GM23338 (cell line): ENCODE data around the gene BCL2. TPM values are rescaled to one million over a fixed set of nuclear protein-coding genes. Genes with fewer than 3 reads are reported as not detected.

Experiments used
- ATAC-seq: fragments of 200-7000 bp; cut with Tn5 transposase; 3 replicates; pipeline ENCODE4 v1.9.1; 2020
- DNase-seq: peaks from one replicate; pipeline ENCODE4 v3.0.0-alpha.2; 2015; ENCODE audit warnings: low spot score
- H2AFZ ChIP-seq: fragments of 200-600 bp; sonication (generic); 2 replicates; pipeline ENCODE4 v1.8.0; 2016; ENCODE audit warnings: antibody characterized with exemption, mild to moderate bottlenecking, moderate library complexity
- H3F3A ChIP-seq: fragments of 200-600 bp; sonication (generic); replicated peaks from 2 replicates; pipeline ENCODE4 v1.8.0; 2017; ENCODE audit warnings: antibody characterized with exemption, mixed run types, low read depth
- H3K27ac ChIP-seq: fragments of 200-600 bp; sonication (generic); 2 replicates; pipeline ENCODE4 v1.6.1; 2016; ENCODE audit warnings: low read depth
- H3K27me3 ChIP-seq: fragments of 200-600 bp; sonication (generic); 2 replicates; pipeline ENCODE4 v1.8.0; 2016; ENCODE audit warnings: mild to moderate bottlenecking, mixed run types, moderate library complexity; ENCODE audit not compliant: insufficient read depth
- H3K36me3 ChIP-seq: fragments of 200-600 bp; sonication (generic); 2 replicates; pipeline ENCODE4 v1.8.0; 2016; ENCODE audit warnings: mild to moderate bottlenecking; ENCODE audit not compliant: insufficient read depth
- H3K4me1 ChIP-seq: fragments of 200-600 bp; sonication (generic); 2 replicates; pipeline ENCODE4 v1.8.0; 2016; ENCODE audit warnings: mild to moderate bottlenecking, moderate library complexity; ENCODE audit not compliant: insufficient read depth
- H3K4me2 ChIP-seq: fragments of 200-600 bp; sonication (generic); 2 replicates; pipeline ENCODE4 v1.7.1; 2017; ENCODE audit warnings: mixed run types
- H3K4me3 ChIP-seq: fragments of 200-600 bp; sonication (generic); 2 replicates; pipeline ENCODE4 v1.6.1; 2016; ENCODE audit warnings: mixed run types
- H3K79me2 ChIP-seq: fragments of 200-600 bp; sonication (generic); replicated peaks from 2 replicates; pipeline ENCODE4 v1.8.0; 2017; ENCODE audit warnings: mild to moderate bottlenecking; ENCODE audit not compliant: insufficient read depth
- H3K9me2 ChIP-seq: fragments of 200-600 bp; sonication (generic); 2 replicates; pipeline ENCODE4 v1.8.0; 2017; ENCODE audit not compliant: insufficient read depth
- H4K20me1 ChIP-seq: fragments of 200-600 bp; sonication (generic); replicated peaks from 2 replicates; pipeline ENCODE4 v1.8.0; 2017; ENCODE audit warnings: mild to moderate bottlenecking; ENCODE audit not compliant: insufficient read depth
- H3K27ac Mint-ChIP-seq: 2 replicates; pipeline ENCODE4 v1.8.0; 2020; ENCODE audit warnings: inconsistent platforms, mild to moderate bottlenecking, moderate library complexity, mixed read lengths
- H3K27me3 Mint-ChIP-seq: 3 replicates; pipeline ENCODE4 v1.8.0; 2022; ENCODE audit warnings: low read depth, mild to moderate bottlenecking, moderate library complexity, mixed read lengths, inconsistent platforms; ENCODE audit not compliant: insufficient read depth, poor library complexity
- H3K36me3 Mint-ChIP-seq: 3 replicates; pipeline ENCODE4 v1.8.0; 2021; ENCODE audit warnings: low read depth, mild to moderate bottlenecking, inconsistent platforms, moderate library complexity, mixed read lengths
- H3K4me1 Mint-ChIP-seq: 3 replicates; pipeline ENCODE4 v1.8.0; 2020; ENCODE audit warnings: mild to moderate bottlenecking, inconsistent platforms, mixed read lengths
- H3K4me3 Mint-ChIP-seq: 3 replicates; pipeline ENCODE4 v1.8.0; 2021; ENCODE audit warnings: moderate library complexity, mild to moderate bottlenecking, inconsistent platforms, mixed read lengths
- H3K9me3 Mint-ChIP-seq: 3 replicates; pipeline ENCODE4 v1.8.0; 2020; ENCODE audit warnings: moderate library complexity, mild to moderate bottlenecking, inconsistent platforms, mixed read lengths
- CTCF ChIP-seq, 2 experiments: fragments of 200-600 bp in 1 of 2; sonication (generic) in 1 of 2; conservative IDR thresholded peaks; 2 replicates each; pipeline versions ENCODE4 v1.5.1 to v1.6.1; 2016 to 2017; ENCODE audit warnings: antibody characterized with exemption in 2 of 2, low read depth in 2 of 2, mild to moderate bottlenecking in 2 of 2, moderate library complexity in 1 of 2
- EZH2 ChIP-seq: fragments of 200-600 bp; sonication (generic); IDR thresholded peaks from one replicate; pipeline ENCODE4 v1.8.0; 2017; ENCODE audit warnings: antibody characterized with exemption, mild to moderate bottlenecking, low read depth; ENCODE audit not compliant: unreplicated experiment
- NANOG ChIP-seq: IDR thresholded peaks from 2 replicates; pipeline ENCODE4 v1.6.1; 2016; ENCODE audit warnings: antibody characterized with exemption, borderline replicate concordance
- STAT1 ChIP-seq: IDR thresholded peaks from one replicate; pipeline ENCODE4 v1.6.1; 2016; ENCODE audit warnings: antibody characterized with exemption; ENCODE audit not compliant: unreplicated experiment
- ZNF114 ChIP-seq: fragments of 250-450 bp; sonication (Bioruptor Pico); IDR thresholded peaks from 2 replicates; pipeline ENCODE4 v1.5.0; 2020; ENCODE audit warnings: mild to moderate bottlenecking, moderate library complexity
- ZNF331 ChIP-seq: fragments of 250-450 bp; sonication (Bioruptor Pico); IDR thresholded peaks from 2 replicates; pipeline ENCODE4 v1.5.0; 2020; ENCODE audit warnings: low read depth, mild to moderate bottlenecking, moderate library complexity
- ZNF462 ChIP-seq: fragments of 250-450 bp; sonication (Bioruptor Pico); IDR thresholded peaks from 2 replicates; pipeline ENCODE4 v1.5.0; 2020; ENCODE audit warnings: mild to moderate bottlenecking, moderate library complexity
- polyA plus RNA-seq: library from polyadenylated mRNA; unstranded; fragments of >200 nt; fragmentation: Nextera tagmentation; extraction: Ambion mirVana; gene quantifications from 2 replicates; pipeline ENCODE4 v1.2.1, GENCODE V29; 2016
- total RNA-seq: library from RNA; depleted of rRNA; stranded (reverse); fragments of >200 nt; shearing (Covaris generic); gene quantifications from 2 replicates; pipeline ENCODE4 v1.2.3, GENCODE V29; 2014

The BCL2 gene
- total and polyA plus RNA-seq, 2 experiments from 2014 or later = 1.2 to 4.0 TPM

GRCh38 chr18:63141778-63142176, 177.8 kb downstream of the BCL2 start:
- TF ChIP-seq EZH2 (no peak), ZNF114 (CRISPR knock-in tag) (no peak), NANOG (no peak), STAT1 (no peak), ZNF331 (CRISPR knock-in tag) (no peak), ZNF462 (CRISPR knock-in tag) (no peak), CTCF (conservative IDR thresholded peaks at IDR 0.05; ENCODE audit: low read depth in 2 of 2) (no peak)
- H3K4me3 Mint-ChIP-seq = no peak overlapping the region
- no peaks in the 10 kb centered on the region for H3K9me3 Mint-ChIP-seq
- H3K27me3 ChIP-seq = no peaks in the 10 kb centered on the region
- no peaks in the 10 kb centered on the region for H3K36me3 ChIP-seq
- no peaks in the 10 kb centered on the region for H3K9me2 ChIP-seq
- H3K4me1 ChIP-seq = peaks cover 27% of the 10 kb centered on the region
- no peaks in the 10 kb centered on the region for H3K36me3 Mint-ChIP-seq
- DNase-seq = no peak
- no peaks in the 10 kb centered on the region for H3K79me2 ChIP-seq
- no peak overlapping the region for H3K4me3 ChIP-seq
- peaks cover 4% of the 10 kb centered on the region for H3K27me3 Mint-ChIP-seq
- H3K4me2 ChIP-seq = no peak overlapping the region
- H3F3A ChIP-seq = no peaks in the 10 kb centered on the region
- ATAC-seq = no peak
- H4K20me1 ChIP-seq = no peaks in the 10 kb centered on the region
- no peak overlapping the region for H3K27ac ChIP-seq
- peaks cover 44% of the 10 kb centered on the region for H3K4me1 Mint-ChIP-seq
- H2AFZ ChIP-seq = no peak overlapping the region
- no peak overlapping the region for H3K27ac Mint-ChIP-seq
